GM12892 (cell line): Measurements from ENCODE around the gene BAK1.

Experiments used
- POLR2A ChIP-seq: IDR thresholded peaks from 2 replicates; pipeline ENCODE4 v1.6.1; 2011; ENCODE audit warnings: low read depth, low read length, control low read depth
- POLR2AphosphoS5 ChIP-seq: IDR thresholded peaks from 2 replicates; pipeline ENCODE4 v1.6.1; 2011; ENCODE audit warnings: low read depth, low read length, control low read depth
- TAF1 ChIP-seq: IDR thresholded peaks from 2 replicates; pipeline ENCODE4 v1.6.1; 2011; ENCODE audit warnings: low read depth, mild to moderate bottlenecking, control low read depth, low read length, borderline replicate concordance

DNA sequence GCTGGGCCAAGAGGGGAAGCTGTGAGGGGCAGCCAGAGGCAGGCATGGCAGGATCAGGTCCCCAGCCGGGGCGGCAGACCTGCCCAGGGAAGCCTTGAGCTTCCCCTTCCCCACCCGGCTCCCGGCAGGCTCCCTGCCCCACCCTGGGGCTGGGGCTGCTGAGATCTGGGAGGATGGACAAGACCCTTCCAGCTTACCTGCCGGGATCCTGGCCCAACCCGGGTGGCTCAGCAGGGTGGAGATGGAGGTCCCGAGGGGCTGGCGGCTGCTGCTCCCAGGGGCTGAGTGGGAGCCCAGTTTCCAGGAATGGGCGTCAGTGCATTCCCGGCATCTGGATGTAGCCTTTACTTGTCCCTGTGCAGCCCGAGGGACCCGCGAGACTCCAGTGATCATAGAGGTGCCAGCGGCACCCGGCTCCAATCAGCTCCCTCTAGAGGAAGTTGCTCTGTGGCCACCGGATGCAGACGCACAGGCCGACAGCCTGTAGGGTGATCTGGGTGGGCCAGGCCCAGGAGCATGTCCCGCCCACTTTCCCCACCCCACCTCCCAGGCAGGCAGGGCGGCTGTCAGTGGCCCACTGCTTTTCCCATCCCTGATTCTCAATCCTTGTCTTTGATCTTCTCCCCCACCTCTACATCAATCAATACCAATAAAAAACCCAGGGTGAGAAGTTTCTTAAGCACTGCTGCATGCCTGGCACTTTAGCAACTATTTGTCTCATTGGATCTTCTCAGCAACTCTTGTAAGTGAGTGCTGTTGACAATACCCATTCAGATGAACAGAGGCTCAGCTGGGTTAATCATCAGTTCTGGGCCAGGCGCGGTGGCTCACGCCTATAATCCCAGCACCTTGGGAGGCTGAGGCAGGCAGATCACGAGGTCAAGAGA is at the start of gene BAK1:
- peak; percentile 75; the same call in 1 of the 2 replicates for TF ChIP-seq POLR2A
- peak; percentile 76 for TF ChIP-seq POLR2AphosphoS5
- peak; percentile 45; the same call in 1 of the 2 replicates for TF ChIP-seq TAF1
